Measurements from ENCODE around the gene GRM8. TPM values are rescaled to one million over a fixed set of nuclear protein-coding genes. Genes with fewer than 3 reads are reported as not detected.

GRM8 gene
- total RNA-seq, 1 experiment from 2014 or later = 1.8 TPM

GRCh38 chr7:126501617-126502016 lies 751.1 kb downstream of the GRM8 start:
- Histone ChIP-seq H3K4ac (ENCODE audit: low read depth, low read length) (no peak overlapping the region), H2BK15ac (ENCODE audit: low read depth, low read length) (no peak overlapping the region), H2BK20ac (ENCODE audit: low read depth, low read length, poor library complexity, severe bottlenecking) (no peak overlapping the region), H3T11ph (ENCODE audit: low read length) (no peak overlapping the region), H4K5ac (ENCODE audit: insufficient read length, low read depth, low read length) (no peak overlapping the region), H3K18ac (ENCODE audit: insufficient read length, low read depth, low read length) (no peak overlapping the region), H3K27ac (ENCODE audit: insufficient read length, low read depth, low read length) (no peak overlapping the region), H3K4me2 (ENCODE audit: insufficient read depth, insufficient read length, low read length) (no peak overlapping the region), H3K9ac (ENCODE audit: extremely low read depth, insufficient read length, low read length) (no peak overlapping the region), H4K20me1 (ENCODE audit: control insufficient read depth, insufficient read depth, insufficient read length) (no peaks in the 10 kb centered on the region), H3K4me1 (ENCODE audit: insufficient read depth, low read length) (no peaks in the 10 kb centered on the region), H2BK5ac (ENCODE audit: insufficient read length, low read length) (no peak overlapping the region), H3K23me2 (ENCODE audit: insufficient read length, low read depth, low read length, poor library complexity, severe bottlenecking) (no peaks in the 10 kb centered on the region), H3K23ac (ENCODE audit: insufficient read length, low read depth, low read length) (no peak overlapping the region), H3K14ac (ENCODE audit: insufficient read depth, low read length) (no peak overlapping the region), H3K79me1 (ENCODE audit: insufficient read depth, low read depth, low read length, poor library complexity, severe bottlenecking) (no peaks in the 10 kb centered on the region), H3K79me2 (ENCODE audit: insufficient read depth, low read length) (no peaks in the 10 kb centered on the region), H4K8ac (replicated peaks; ENCODE audit: insufficient read length, low read depth, low read length) (no peak overlapping the region), H2AFZ (ENCODE audit: low read length) (no peak overlapping the region), H2AK5ac (ENCODE audit: insufficient read length, low read length) (no peak overlapping the region), H3K9me3 (ENCODE audit: control insufficient read depth, low read depth, low read length) (no peaks in the 10 kb centered on the region), H4K91ac (ENCODE audit: insufficient read length, low read depth, low read length) (no peak overlapping the region), H3K27me3 (ENCODE audit: insufficient read depth, low read length) (no peaks in the 10 kb centered on the region), H3K56ac (ENCODE audit: insufficient read length, low read depth, low read length) (no peak overlapping the region), H2BK120ac (ENCODE audit: low read depth, low read length, poor library complexity, severe bottlenecking) (no peak overlapping the region), H2BK12ac (ENCODE audit: insufficient read length, low read depth, low read length) (no peak overlapping the region)
- Mint-ChIP-seq H3K9me3 (no peaks in the 10 kb centered on the region), H3K4me1 (no peaks in the 10 kb centered on the region), H3K36me3 (ENCODE audit: insufficient read depth in 1 of 3, low read depth in 3 of 3) (no peaks in the 10 kb centered on the region), H3K27ac (no peak overlapping the region), H3K4me3 (no peak overlapping the region), H3K27me3 (ENCODE audit: low read depth) (no peaks in the 10 kb centered on the region)
- no peak for TF ChIP-seq CTCF (conservative IDR thresholded peaks at IDR 0.05)
- no peak for DNase-seq
- no CpG with 5 or more reads among the region's 2 CpGs for WGBS (ENCODE audit: extremely low coverage, insufficient read length, low lambda C conversion rate)

All from H9 (cell line).